Renal cortical epithelial cell (primary cell): ENCODE results near the gene AQP5. TPM values are rescaled to one million over a fixed set of nuclear protein-coding genes. Genes with fewer than 3 reads are reported as not detected.

Experiments
- total RNA-seq: library from RNA; depleted of rRNA; stranded (reverse); fragments of >200 nt; gene quantifications from 2 replicates; pipeline ENCODE4 v1.2.3, GENCODE V29; 2014

AQP5 gene
- total RNA-seq, 1 donor from 2014 or later = not detected

Other genes starting within 250 kb of the AQP5 start
- gene TMBIM6, start 220.3 kb upstream of the AQP5 start, total RNA-seq = 496 and 679 TPM in 2 replicates
- gene NCKAP5L, start 133.5 kb upstream of the AQP5 start, total RNA-seq = 6.6 and 25.4 TPM in 2 replicates
- 4.0 and 4.3 TPM in 2 replicates for gene BCDIN3D, start 118.8 kb upstream of the AQP5 start, total RNA-seq
- gene FAIM2, start 58.0 kb upstream of the AQP5 start, total RNA-seq = not detected in 2 replicates
- 0.30 TPM in 1 of 2 replicates, not detected in the other for gene AQP2, start 11.1 kb upstream of the AQP5 start, total RNA-seq
- gene AQP6, start 11.1 kb downstream of the AQP5 start, total RNA-seq = not detected in 2 replicates
- gene RACGAP1, start 63.6 kb downstream of the AQP5 start, total RNA-seq = 20.7 and 48.6 TPM in 2 replicates
- 0.30 TPM in 1 of 2 replicates, not detected in the other for gene ASIC1, start 95.7 kb downstream of the AQP5 start, total RNA-seq
- gene SMARCD1, start 123.5 kb downstream of the AQP5 start, total RNA-seq = 53.0 and 85.0 TPM in 2 replicates
- 0.69 and 0.70 TPM in 2 replicates for gene GPD1, start 142.1 kb downstream of the AQP5 start, total RNA-seq
- gene COX14, start 150.4 kb downstream of the AQP5 start, total RNA-seq = 41.5 and 73.3 TPM in 2 replicates
- 55.8 and 63.7 TPM in 2 replicates for gene CERS5, start 205.5 kb downstream of the AQP5 start, total RNA-seq